K562 (cell line): ENCODE measurements around the gene EXOC2. TPM values are rescaled to one million over a fixed set of nuclear protein-coding genes. Genes with fewer than 3 reads are reported as not detected.

ENCODE experiments used
- ATAC-seq: fragments of 200-7000 bp; cut with Tn5 transposase; 3 replicates; pipeline ENCODE4 v1.9.1; 2020; ENCODE audit warnings: moderate library complexity
- BruUV-seq: library from RNA; stranded (reverse); fragments of 400-500 nt; replicated peaks from 2 replicates; lab custom pipeline; 2021; lab: Mats Ljungman, UMichigan
- CTCF ChIA-PET: fragments of 300-600 bp; formaldehyde crosslinking; extraction: SDS; loops from one replicate; lab custom pipeline; 2021; ENCODE audit warnings: low intra/inter-chr PET ratio; lab: Yijun Ruan, JAX
- POLR2A ChIA-PET: fragments of 300-600, 350-650 bp; sonication (Branson Sonifier 250); formaldehyde crosslinking; extraction: SDS; loops from one replicate; lab custom pipeline; 2021; ENCODE audit warnings: antibody characterized with exemption, inconsistent platforms; lab: Yijun Ruan, JAX
- DNase-seq, 4 experiments: peaks; one replicate each; pipeline versions ENCODE4 v3.0.0 to v3.0.0-alpha.2; 2011 to 2018; ENCODE audit warnings: low spot score in 3 of 4, mixed read lengths in 3 of 4; ENCODE audit errors: extremely low read depth in 1 of 4
- FAIRE-seq: peaks from 2 replicates; lab custom pipeline; 2011; peaks lifted over from hg19 to GRCh38; lab: Jason Lieb, UNC
- H2AFZ ChIP-seq: 2 replicates; pipeline ENCODE4 v1.6.0; 2011; ENCODE audit warnings: low read depth, low read length, control low read depth, inconsistent platforms
- H3K27ac ChIP-seq: fragments of 200-600 bp; 3 replicates; pipeline ENCODE4 v1.8.0; 2011; ENCODE audit warnings: low read depth, mild to moderate bottlenecking, control low read depth, inconsistent platforms, low read length, moderate library complexity, mixed read lengths; ENCODE audit errors: extremely low read depth
- H3K27me3 ChIP-seq, 2 experiments: fragments of 300-600 bp in 1 of 2; 2 replicates in 1 of 2; 3 replicates in 1 of 2; pipeline versions ENCODE4 v1.6.0 to v1.8.0; 2011; ENCODE audit warnings: inconsistent platforms in 2 of 2, low read length in 2 of 2, mild to moderate bottlenecking in 1 of 2, mixed read lengths in 1 of 2, moderate library complexity in 1 of 2; ENCODE audit not compliant: control insufficient read depth in 2 of 2, insufficient read depth in 2 of 2
- H3K36me3 ChIP-seq: fragments of 300-600 bp; 3 replicates; pipeline ENCODE4 v1.8.0; 2011; ENCODE audit warnings: mild to moderate bottlenecking, low read length, inconsistent platforms; ENCODE audit not compliant: control insufficient read depth, insufficient read depth
- H3K4me1 ChIP-seq, 2 experiments: fragments of 200-600 bp in 1 of 2; replicated peaks in 1 of 2; 2 replicates in 1 of 2; 3 replicates in 1 of 2; pipeline versions ENCODE4 v1.5.1 to v1.8.0; 2011; ENCODE audit warnings: inconsistent platforms in 2 of 2, low read length in 2 of 2, mild to moderate bottlenecking in 1 of 2, mixed read lengths in 1 of 2, moderate library complexity in 1 of 2; ENCODE audit not compliant: control insufficient read depth in 2 of 2, insufficient read depth in 2 of 2
- H3K4me2 ChIP-seq: 2 replicates; pipeline ENCODE4 v1.6.1; 2011; ENCODE audit warnings: low read length, control low read depth, inconsistent platforms, mixed read lengths; ENCODE audit not compliant: insufficient read depth
- H3K4me3 ChIP-seq: fragments of 200-600 bp; sonication (generic), shearing (Covaris generic); 2 replicates; pipeline ENCODE4 v1.5.1; 2016; ENCODE audit warnings: control low read depth, inconsistent platforms
- H3K79me2 ChIP-seq: fragments of 200-600 bp; 3 replicates; pipeline ENCODE4 v1.8.0; 2011; ENCODE audit warnings: low read length, inconsistent platforms; ENCODE audit not compliant: control insufficient read depth, insufficient read depth
- H3K9ac ChIP-seq, 2 experiments: 2 replicates each; pipeline versions ENCODE4 v1.6.0 to v1.6.1; 2011; ENCODE audit warnings: low read depth in 2 of 2, low read length in 2 of 2, control low read depth in 1 of 2, inconsistent platforms in 1 of 2, mild to moderate bottlenecking in 1 of 2, mixed read lengths in 1 of 2; ENCODE audit not compliant: insufficient read depth in 1 of 2
- H3K9me1 ChIP-seq: one replicate; pipeline ENCODE4 v1.6.0; 2011; ENCODE audit warnings: inconsistent platforms, mild to moderate bottlenecking, low read length, moderate library complexity; ENCODE audit not compliant: control insufficient read depth, insufficient read depth
- H3K9me3 ChIP-seq: replicated peaks from 2 replicates; pipeline ENCODE4 v1.5.1; 2011; ENCODE audit warnings: low read depth, low read length, inconsistent platforms; ENCODE audit not compliant: control insufficient read depth, insufficient read depth
- H4K20me1 ChIP-seq: replicated peaks from 2 replicates; pipeline ENCODE4 v1.6.1; 2011; ENCODE audit warnings: low read length, inconsistent platforms, mixed read lengths; ENCODE audit not compliant: control insufficient read depth, insufficient read depth
- CEBPG ChIP-seq, 3 experiments: fragments of 200-800 bp in 1 of 3; sonication (Bioruptor generic) in 1 of 3; sonication (generic) in 1 of 3; formaldehyde crosslinking in 1 of 3; IDR thresholded peaks in 2 of 3; conservative IDR thresholded peaks in 1 of 3; 2 replicates each; pipeline versions ENCODE4 v1.6.1 to v1.8.0; 2016 to 2022; ENCODE audit warnings: missing compliant biosample characterization in 2 of 3, missing genetic modification characterization in 2 of 3, mild to moderate bottlenecking in 1 of 3, missing genetic modification reagents in 1 of 3
- HLTF ChIP-seq: fragments of 450-650 bp; IDR thresholded peaks from 2 replicates; pipeline ENCODE4 v1.6.1; 2016
- SRF ChIP-seq, 2 experiments: fragments of 250-450, 450-650 bp in 1 of 2; sonication (Bioruptor Pico) in 1 of 2; sonication (generic) in 1 of 2; formaldehyde crosslinking; IDR thresholded peaks; 2 replicates each; pipeline versions ENCODE4 v1.5.0 to v1.5.1; 2020 to 2022; ENCODE audit warnings: mild to moderate bottlenecking in 1 of 2, missing genetic modification reagents in 1 of 2
- STAT5B ChIP-seq: fragments of 250-450 bp; sonication (Bioruptor Pico); IDR thresholded peaks from 2 replicates; pipeline ENCODE4 v1.8.0; 2021; ENCODE audit warnings: mild to moderate bottlenecking, inconsistent platforms
- USF1 ChIP-seq: sonication (generic); formaldehyde crosslinking; IDR thresholded peaks from 2 replicates; pipeline ENCODE4 v1.9.0; 2022; ENCODE audit warnings: mild to moderate bottlenecking, missing genetic modification reagents
- ZNF165 ChIP-seq: fragments of 250-450 bp; sonication (Bioruptor Pico); IDR thresholded peaks from 2 replicates; pipeline ENCODE4 v1.4.0; 2020; ENCODE audit warnings: borderline replicate concordance
- ZNF175 ChIP-seq: fragments of 200-800 bp; sonication (Bioruptor generic); IDR thresholded peaks from 2 replicates; pipeline ENCODE4 v1.6.1; 2016; ENCODE audit warnings: low read depth, mild to moderate bottlenecking, missing genetic modification characterization, missing compliant biosample characterization
- ZNF696 ChIP-seq: fragments of 250-450 bp; sonication (Bioruptor Pico); conservative IDR thresholded peaks from 2 replicates; pipeline ENCODE4 v1.4.0; 2020; ENCODE audit warnings: mild to moderate bottlenecking, moderate library complexity
- whole genome bisulfite sequencing: fragments of 100-300 bp; shearing (Covaris generic); methylation state at CpG from one replicate; pipeline ENCODE4 v1.1.6; 2016; ENCODE audit warnings: low coverage, mixed read lengths; ENCODE audit not compliant: insufficient coverage; ENCODE audit errors: missing lambda C conversion rate; 5-methylcytosine and 5-hydroxymethylcytosine counted together
- in situ Hi-C: fragments of 300-500 bp; cut with MboI; formaldehyde crosslinking; loops from 4 replicates; pipeline ENCODE4 v1.15.0; 2018; ENCODE audit warnings: inconsistent platforms, mixed read lengths
- intact Hi-C: fragments of 100-400 bp; cut with micrococcal nuclease; formaldehyde crosslinking; loops from 2 replicates; pipeline ENCODE4 v1.14.2; 2022
- polyA plus RNA-seq, 8 experiments: library from polyadenylated mRNA; depleted of rRNA in 4 of 8; stranded (reverse) in 5 of 8; unstranded in 3 of 8; fragments of >200 nt; fragmentation: Nextera tagmentation in 2 of 8; fragmentation: Illumina TruSeq in 1 of 8; extraction: Ambion mirVana in 2 of 8; extraction: Trizol in 1 of 8; gene quantifications; 2 replicates each; pipeline versions ENCODE4 v1.2.1 to v1.2.3, GENCODE V29; 2011 to 2014; ENCODE audit warnings: inconsistent platforms in 1 of 8, missing spikeins in 1 of 8
- total RNA-seq, 7 experiments: library from RNA; depleted of rRNA in 6 of 7; stranded (reverse); fragments of >200 nt in 6 of 7; fragmentation: Illumina TruSeq in 2 of 7; extraction: Trizol in 2 of 7; gene quantifications; 2 replicates each; pipeline versions ENCODE4 v1.2.1 to v1.2.3, GENCODE V29; 2011 to 2021; ENCODE audit warnings: low replicate concordance in 1 of 7
- TF ChIP-seq, protein P1 (sequence below), 2 experiments: fragments of 450-650 bp in 1 of 2; sonication (generic) in 1 of 2; formaldehyde crosslinking in 1 of 2; IDR thresholded peaks; 2 replicates each; pipeline versions ENCODE4 v1.7.1 to v1.9.0; 2016 to 2022; ENCODE audit warnings: inconsistent platforms in 1 of 2, mild to moderate bottlenecking in 1 of 2, missing genetic modification reagents in 1 of 2
- TF ChIP-seq, protein P2 (sequence below): sonication (generic); formaldehyde crosslinking; IDR thresholded peaks from 2 replicates; pipeline ENCODE4 v1.8.0; 2022; ENCODE audit warnings: mild to moderate bottlenecking, missing genetic modification reagents, borderline replicate concordance

Gene EXOC2
- total and polyA plus RNA-seq, 9 of the 15 experiments (the other 6 are each of a cell fraction or from before 2014, with no cell fraction given): 12.2 to 30.2 (median 24.2) TPM

DNA sequence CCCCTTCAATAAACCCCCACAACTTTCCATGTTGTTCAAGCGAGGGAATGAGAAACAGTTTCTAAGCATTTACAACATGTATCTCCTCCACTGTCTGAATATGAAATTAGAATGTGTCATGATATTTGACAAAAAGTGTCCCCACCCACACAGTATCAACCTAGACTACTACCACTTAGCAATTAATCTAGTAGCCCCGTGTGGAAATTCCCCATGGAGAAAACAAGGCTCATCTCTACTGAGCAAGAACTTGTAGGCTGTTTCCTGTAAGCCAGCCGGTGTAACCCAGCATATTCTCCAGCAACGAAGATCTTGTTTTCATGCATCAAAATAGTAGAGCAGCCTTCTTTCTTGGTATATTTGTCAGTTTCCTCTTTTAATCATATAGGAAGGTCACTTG, 186.4 kb downstream of the EXOC2 start:
- FAIRE-seq: no peak
- ATAC-seq: no peak
- in situ Hi-C loops: no loop called here
- intact Hi-C loops: no loop called here
- Histone ChIP-seq H3K27ac (no peak overlapping the region), H2AFZ (no peak overlapping the region), H3K9me1 (no peaks in the 10 kb centered on the region), H3K9me3 (no peaks in the 10 kb centered on the region), H3K4me2 (no peak overlapping the region), H3K27me3 (no peaks in the 10 kb centered on the region), H3K4me1 (peaks cover 0 to 8% of the 10 kb centered on the region in 2 experiments; a peak in 1 of 5 replicates), H3K79me2 (no peaks in the 10 kb centered on the region), H3K36me3 (no peaks in the 10 kb centered on the region), H3K4me3 (no peak overlapping the region), H3K9ac (no peak overlapping the region), H4K20me1 (no peaks in the 10 kb centered on the region)
- 37% methylated on average over 4 of the region's 4 CpGs for WGBS
- ChIA-PET POLR2A (no interaction called here), CTCF (no interaction called here)
- no peak for DNase-seq
- no TSS peak for BruUV-seq
- TF ChIP-seq, protein P1, sequence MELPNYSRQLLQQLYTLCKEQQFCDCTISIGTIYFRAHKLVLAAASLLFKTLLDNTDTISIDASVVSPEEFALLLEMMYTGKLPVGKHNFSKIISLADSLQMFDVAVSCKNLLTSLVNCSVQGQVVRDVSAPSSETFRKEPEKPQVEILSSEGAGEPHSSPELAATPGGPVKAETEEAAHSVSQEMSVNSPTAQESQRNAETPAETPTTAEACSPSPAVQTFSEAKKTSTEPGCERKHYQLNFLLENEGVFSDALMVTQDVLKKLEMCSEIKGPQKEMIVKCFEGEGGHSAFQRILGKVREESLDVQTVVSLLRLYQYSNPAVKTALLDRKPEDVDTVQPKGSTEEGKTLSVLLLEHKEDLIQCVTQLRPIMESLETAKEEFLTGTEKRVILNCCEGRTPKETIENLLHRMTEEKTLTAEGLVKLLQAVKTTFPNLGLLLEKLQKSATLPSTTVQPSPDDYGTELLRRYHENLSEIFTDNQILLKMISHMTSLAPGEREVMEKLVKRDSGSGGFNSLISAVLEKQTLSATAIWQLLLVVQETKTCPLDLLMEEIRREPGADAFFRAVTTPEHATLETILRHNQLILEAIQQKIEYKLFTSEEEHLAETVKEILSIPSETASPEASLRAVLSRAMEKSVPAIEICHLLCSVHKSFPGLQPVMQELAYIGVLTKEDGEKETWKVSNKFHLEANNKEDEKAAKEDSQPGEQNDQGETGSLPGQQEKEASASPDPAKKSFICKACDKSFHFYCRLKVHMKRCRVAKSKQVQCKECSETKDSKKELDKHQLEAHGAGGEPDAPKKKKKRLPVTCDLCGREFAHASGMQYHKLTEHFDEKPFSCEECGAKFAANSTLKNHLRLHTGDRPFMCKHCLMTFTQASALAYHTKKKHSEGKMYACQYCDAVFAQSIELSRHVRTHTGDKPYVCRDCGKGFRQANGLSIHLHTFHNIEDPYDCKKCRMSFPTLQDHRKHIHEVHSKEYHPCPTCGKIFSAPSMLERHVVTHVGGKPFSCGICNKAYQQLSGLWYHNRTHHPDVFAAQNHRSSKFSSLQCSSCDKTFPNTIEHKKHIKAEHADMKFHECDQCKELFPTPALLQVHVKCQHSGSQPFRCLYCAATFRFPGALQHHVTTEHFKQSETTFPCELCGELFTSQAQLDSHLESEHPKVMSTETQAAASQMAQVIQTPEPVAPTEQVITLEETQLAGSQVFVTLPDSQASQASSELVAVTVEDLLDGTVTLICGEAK (IDR thresholded peaks at IDR 0.05): no peak
- TF ChIP-seq, protein P1 (CRISPR knock-in tag; IDR thresholded peaks at IDR 0.05): no peak
- TF ChIP-seq ZNF175: no peak
- no peak for TF ChIP-seq STAT5B (CRISPR knock-in tag)
- TF ChIP-seq USF1 (CRISPR knock-in tag): no peak
- TF ChIP-seq ZNF165 (CRISPR knock-in tag): no peak
- TF ChIP-seq, protein P2, sequence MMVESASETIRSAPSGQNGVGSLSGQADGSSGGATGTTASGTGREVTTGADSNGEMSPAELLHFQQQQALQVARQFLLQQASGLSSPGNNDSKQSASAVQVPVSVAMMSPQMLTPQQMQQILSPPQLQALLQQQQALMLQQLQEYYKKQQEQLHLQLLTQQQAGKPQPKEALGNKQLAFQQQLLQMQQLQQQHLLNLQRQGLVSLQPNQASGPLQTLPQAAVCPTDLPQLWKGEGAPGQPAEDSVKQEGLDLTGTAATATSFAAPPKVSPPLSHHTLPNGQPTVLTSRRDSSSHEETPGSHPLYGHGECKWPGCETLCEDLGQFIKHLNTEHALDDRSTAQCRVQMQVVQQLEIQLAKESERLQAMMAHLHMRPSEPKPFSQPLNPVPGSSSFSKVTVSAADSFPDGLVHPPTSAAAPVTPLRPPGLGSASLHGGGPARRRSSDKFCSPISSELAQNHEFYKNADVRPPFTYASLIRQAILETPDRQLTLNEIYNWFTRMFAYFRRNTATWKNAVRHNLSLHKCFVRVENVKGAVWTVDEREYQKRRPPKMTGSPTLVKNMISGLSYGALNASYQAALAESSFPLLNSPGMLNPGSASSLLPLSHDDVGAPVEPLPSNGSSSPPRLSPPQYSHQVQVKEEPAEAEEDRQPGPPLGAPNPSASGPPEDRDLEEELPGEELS: no peak
- no peak for TF ChIP-seq SRF (CRISPR knock-in tag; IDR thresholded peaks at IDR 0.05)
- no peak for TF ChIP-seq ZNF696
- no peak for TF ChIP-seq CEBPG (CRISPR knock-in tag; IDR thresholded peaks at IDR 0.05)
- no peak for TF ChIP-seq CEBPG (tag; conservative IDR thresholded peaks at IDR 0.05 in 1 of 2, IDR thresholded peaks at IDR 0.05 in 1 of 2)
- TF ChIP-seq HLTF: no peak
